OCI-M1 (cell line): Measurements from ENCODE around the gene ANKS1A.
A peak's percentile ranks its signal among the peaks of the same experiment; 100 is the strongest.

Experiments used
- DNase-seq: peaks from one replicate; lab custom pipeline; 2025; lab: John Stamatoyannopoulos, UW

The ANKS1A gene

DNA sequence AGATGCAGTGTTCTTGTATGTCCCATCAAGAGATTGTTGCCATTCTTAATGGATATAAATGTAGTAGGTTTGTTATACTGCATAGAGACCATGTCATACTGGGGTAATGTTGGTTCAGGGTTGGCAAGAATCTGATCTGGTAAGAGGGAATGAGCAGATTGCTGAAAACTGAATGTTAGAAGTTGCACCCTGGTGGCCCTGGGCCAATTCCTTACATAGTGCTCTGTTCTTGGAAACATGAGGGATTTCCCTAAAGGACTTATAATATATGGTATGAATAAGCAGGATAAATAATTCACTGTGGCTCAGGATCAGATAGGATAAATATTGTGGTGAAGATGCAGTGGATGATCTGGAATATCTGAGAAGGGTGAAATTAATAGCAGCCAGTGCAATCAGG lies 70.2 kb downstream of the ANKS1A start:
- no peak for DNase-seq

DNA sequence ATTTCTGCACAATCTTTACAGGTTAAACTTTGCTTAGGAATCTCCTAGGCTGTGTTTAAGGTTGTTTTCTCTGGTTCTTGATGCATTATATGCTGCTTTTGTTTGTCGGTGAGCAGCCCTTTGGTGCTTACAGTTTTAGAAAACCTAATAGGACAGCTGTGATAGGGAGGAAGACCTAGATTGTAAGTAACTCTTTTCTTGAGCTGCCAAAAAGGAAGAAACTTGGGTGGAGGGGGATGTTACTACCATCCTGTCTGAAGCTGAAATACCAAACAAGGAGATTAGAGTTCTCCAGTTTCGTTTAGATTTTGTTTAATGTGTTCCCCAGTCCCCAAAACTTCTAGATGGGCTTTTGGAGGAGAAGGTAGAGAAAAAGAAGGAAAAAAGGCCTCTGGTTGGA lies 72.0 kb downstream of the ANKS1A start:
- no peak for DNase-seq

DNA sequence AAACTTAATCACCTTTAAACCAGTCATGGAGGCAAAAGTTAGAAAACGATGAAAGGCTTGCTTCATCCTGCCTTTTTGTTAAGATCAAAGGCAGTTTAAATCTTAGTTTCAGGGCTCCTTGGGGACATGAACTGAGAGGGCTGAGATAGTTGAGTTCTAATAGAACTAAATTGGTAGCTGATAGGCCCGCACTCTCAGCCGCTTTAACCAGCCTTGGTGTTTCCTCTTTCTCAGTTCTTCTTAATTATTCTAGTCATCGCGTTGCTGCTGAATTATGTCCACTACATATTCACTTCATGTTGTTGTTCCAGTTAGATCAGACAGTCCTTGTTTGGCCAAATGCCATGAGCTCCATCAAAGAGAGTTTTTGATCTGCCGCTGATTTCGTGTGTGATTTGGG lies 72.5 kb downstream of the ANKS1A start:
- no peak for DNase-seq

DNA sequence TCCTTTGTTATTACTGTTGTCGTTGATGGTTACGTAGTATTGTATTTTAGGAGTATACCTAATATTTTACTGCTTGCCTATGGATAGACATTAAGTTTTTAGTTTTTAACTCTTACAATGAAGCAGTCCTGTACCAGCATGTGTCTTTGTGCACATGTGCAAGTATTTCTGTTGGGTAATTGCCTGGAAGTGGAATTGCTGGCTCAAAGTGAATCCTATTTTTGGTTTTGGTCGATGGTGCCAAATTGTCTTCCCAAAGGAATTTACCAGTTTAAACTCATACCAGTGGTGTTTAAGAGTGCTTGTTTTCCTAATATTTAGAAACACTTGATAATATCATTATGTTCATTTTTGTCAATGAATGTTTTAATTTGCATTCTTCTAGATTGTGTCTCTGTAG lies 75.5 kb downstream of the ANKS1A start:
- no peak for DNase-seq

DNA sequence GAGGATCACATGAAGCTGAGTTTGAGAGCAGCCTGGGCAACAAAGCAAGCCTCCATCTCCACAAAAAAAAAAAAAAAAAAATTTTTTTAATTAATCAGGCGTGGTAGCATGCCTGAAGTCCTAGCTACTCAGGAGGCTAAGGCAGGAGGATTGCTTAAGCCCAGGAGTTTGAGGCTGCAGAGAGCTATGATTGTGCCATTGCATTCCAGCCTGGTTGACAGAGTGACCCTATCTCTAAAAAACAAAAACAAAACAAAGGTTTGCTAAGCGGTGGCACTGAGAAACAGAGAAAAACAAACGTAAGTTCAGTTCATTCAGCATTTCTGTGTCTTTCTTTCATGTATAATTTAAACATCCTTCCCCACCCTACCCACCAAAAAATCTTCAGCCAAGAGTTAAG lies 78.4 kb downstream of the ANKS1A start:
- DNase-seq = no peak

DNA sequence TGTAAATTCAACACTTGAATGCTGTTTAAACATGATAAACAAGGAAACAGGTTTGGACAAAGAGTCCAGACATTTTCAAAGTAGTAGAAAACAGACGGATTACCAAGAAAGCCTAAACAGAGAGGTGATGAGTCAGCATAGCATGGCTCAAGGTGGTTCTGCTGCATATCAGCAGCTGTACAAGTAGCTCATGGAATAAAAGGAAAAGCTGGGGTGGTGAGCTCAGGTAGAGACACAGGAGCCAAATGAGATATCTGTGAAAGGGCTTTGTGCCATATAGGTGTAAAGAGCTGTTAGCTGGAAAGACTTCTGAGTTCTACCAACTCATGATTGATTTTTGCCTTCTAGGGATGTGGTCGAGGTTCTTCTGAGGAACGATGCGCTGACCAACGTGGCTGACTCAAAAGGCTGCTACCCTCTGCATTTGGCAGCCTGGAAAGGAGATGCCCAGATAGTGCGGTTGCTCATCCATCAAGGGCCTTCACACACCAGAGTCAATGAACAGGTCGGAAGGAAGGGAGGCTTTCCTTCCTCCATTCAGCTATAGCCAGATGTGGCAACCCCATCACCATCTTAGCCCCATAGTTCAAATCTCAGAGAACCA lies 80.7 kb downstream of the ANKS1A start:
- peak; percentile 31 for DNase-seq

DNA sequence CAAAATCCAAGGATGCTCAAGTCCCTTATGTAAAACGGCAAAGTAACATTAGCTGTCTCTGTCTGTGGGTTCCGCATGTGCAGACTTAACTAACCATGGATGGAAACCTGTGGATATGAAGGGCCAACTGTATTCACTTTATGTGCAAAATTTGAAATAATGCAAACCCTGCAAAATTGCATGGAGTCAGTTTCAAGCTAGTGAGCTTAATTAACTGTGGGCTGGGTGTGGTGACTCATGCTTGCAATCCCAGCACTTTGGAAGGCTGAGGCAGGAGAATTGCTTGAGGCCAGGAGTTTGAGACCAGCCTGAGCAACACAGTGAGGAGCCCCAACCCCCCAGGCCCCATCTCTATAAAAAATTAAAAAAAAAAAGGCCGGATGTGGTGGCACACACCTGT lies 81.4 kb downstream of the ANKS1A start:
- DNase-seq = no peak

DNA sequence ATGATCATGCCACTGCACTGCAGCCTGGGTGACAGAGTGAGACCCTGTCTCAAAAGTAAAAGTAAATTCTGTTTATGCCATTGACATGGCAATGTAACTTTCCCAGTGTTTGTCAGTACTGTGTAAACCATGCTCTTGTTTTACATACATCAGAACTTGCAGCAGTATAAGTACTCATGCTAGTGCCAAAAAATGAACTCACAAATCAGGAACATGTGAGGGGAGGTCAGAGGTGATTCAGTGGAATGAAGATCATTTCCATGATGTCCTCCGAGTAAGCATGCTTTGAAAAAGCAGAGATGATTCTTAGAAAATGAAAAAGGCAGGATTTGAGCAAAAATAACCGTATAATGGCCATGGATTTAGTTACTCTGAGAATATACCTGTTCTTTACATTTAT lies 81.9 kb downstream of the ANKS1A start:
- DNase-seq = no peak

DNA sequence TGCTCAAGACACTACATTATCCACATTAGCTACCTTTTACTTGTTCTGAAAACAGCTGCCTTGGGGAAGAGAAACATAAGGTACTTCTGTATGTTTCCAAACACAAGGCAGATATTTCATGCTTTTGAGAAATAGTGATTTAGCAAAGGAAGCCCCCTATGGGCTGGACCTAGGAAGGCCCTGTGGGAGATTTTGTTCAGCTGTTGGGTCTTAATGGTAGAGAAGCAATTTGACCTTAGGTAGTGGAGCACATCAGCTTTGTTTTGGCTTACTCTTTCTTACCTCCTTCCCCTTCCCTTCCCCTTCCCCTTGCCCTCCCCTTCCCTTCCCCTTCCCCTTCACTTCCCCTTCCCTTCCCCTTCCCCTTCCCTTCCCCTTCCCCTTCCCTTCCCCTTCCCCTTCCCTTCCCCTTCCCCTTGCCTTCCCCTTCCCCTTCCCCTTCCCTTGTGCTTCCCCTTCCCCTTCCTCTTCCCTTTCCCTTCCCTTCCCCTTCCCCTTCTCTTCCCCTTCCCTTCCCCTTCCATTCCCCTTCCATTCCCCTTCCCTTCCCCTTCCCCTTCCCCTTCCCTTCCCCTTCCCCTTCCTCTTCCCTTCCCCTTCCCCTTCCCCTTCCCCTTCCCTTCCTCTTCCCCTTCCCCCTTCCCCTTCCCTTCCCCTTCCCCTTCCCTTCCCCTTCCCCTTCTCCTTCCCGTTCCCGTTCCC lies 84.6 kb downstream of the ANKS1A start:
- peak; percentile 40 for DNase-seq

DNA sequence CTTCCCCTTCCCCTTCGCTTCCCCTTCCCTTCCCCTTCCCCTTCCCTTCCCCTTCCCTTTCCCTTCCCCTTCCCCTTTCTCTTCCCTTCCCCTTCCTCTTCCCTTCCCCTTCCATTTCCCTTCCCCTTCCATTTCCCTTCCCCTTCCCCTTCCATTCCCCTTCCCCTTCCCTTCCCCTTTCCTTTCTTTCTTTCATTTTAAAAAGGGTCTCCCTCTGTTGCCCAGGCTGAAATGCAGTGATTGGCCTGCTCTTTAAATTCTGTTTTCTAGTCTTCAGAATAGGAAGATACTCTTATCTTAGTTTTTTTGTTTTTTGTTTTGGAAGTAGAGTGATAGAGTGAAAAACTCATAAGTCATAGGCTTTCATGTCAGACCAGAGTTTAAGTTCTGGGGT lies 85.2 kb downstream of the ANKS1A start:
- no peak for DNase-seq

DNA sequence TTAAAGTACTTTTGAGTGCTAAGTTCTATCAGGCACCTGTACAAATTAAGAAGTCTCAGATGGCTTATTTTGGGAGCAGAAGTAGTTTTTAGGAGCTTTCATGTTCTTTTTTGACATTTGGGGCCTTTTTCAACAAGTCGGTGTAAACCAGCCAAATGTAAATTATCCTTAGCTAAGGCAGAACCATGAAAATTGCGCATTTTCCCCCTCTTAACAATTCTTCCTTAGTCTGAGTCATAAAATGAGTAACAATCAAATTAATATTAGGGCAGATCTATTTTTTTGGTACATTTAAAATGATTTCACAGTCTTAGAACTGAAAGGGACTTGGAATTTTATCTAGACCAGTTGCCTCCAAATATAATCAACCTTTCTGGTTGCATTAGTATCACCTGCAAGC lies 87.2 kb downstream of the ANKS1A start:
- DNase-seq = no peak

DNA sequence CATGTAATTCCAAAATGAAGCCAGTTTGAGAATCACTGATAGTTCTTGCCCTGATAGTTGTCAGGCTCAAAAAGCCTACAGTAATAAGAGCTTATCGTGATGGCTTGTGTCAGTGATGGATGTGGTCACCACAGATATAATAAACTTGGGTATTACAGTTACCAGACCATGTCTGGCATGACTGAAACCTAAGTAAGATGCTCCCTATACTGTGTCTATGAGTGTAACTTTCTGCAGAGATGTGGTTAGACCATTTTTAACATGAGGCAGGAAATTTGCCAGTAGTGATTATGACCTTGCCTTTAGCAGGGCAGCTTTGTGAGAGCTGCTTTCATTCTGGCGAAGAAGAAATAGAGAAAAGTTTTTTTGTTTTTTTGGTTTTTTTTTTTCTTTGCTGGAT lies 90.2 kb downstream of the ANKS1A start:
- DNase-seq = no peak

DNA sequence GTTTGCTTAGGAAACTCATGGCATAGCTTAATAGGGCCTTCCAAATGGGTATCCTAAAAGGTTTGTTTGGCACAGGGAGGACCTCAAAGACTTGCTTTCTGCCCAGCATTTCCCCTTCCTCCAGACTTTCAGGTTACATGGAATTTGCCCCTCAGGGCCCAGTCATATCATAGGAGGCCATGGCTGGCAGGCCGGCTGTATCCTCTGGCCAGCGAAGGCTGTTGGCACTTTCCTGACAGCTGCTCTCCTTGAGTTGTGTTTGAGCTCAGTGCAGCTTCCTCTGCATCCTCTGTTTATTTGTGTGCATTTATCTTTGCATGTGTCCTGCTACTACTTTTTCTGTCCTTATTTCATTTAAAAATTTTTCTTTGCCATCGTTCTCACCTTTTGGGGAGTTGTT lies 90.9 kb downstream of the ANKS1A start:
- no peak for DNase-seq

DNA sequence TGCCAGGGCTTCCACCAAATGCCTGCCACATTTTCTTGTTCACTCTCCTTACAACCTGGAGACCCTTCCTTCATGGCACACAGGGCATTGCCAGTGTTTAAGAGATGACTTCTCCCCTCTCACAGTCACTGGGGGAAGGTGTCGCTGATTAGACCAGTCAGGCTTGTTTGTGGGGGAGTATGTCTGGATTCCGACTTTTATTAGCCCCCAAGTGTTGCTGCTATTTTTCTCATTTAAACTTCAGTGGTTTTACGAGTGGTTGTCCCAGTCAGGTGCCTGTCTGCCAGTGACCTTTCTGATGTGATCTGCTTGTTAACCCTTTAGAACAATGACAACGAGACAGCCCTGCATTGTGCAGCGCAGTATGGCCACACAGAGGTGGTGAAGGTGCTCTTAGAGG lies 92.3 kb downstream of the ANKS1A start:
- DNase-seq = no peak

DNA sequence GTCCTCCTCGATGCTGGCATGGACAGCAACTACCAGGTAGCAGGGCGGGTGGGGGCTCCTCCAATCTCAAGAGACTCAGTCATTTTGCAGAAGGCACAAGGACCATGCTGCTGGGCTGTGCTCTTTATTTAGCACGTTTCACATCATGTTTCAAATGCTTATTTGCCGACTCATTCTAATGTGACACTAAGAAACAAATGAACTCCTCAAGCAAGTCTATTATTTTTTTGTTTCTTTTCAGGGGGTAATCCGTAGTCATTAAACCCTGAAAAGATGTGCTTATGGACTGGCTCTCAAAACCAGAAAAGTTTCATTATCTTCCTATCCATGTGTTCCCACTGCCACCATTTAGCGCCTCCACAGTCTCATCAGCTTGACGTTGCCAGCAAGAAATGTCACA lies 92.9 kb downstream of the ANKS1A start:
- no peak for DNase-seq

DNA sequence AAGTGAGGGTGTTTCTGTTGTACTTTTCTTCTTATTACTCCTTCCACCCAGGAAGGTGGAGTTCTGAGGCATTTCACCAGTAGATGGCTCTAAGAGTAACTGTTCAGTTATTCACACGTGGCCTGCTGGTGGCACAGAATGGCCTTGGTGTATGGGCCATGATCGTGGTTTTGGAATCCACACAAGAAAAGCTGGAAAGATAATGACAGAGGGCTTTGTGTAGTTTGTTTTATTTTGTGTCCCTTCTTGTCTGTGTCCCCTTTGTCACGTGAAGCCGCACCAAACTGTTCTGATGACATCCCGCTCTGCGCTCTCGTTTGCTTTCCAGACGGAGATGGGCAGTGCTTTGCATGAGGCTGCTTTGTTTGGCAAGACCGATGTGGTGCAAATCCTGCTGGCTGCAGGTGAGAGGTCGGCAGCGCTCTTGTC lies 93.4 kb downstream of the ANKS1A start:
- DNase-seq = peak; percentile 29

DNA sequence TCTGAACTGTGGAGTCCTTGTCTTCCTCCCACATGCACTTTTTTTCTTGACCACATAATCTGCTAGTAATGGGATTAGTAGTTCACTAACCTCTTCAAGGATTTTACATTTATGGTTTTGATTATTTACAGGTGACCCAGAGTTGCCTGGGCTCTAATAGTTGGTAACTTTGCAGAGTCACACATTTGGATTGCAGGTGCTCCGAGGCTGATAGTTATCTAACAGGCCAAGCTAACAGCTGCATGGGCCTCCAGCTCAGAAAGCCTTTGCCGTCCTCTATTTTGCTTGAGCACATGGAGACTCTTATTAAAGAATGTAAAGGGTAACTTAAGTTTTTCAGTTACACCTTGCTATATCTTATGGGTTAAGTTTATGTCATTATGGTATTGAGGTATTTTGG lies 95.4 kb downstream of the ANKS1A start:
- no peak for DNase-seq

DNA sequence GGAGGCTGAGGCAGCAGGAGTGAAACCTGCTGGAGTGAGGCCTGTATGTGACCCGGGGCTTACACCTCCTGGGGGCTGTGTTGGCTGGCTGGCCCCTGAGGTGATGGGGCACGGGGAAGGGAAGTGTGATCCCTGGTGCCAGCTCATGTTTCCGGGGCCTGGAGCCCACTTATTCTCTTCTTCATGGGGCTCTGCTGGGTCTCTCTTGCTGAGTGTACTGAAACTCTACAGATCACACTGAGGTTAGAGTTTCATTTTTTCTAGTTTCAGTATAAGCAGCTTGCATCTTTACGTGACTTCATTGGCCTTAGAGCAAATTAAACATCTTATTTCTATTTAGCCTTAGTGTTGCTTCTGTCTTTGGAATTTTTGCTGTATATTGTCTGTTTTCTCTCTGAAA lies 96.2 kb downstream of the ANKS1A start:
- DNase-seq = no peak

DNA sequence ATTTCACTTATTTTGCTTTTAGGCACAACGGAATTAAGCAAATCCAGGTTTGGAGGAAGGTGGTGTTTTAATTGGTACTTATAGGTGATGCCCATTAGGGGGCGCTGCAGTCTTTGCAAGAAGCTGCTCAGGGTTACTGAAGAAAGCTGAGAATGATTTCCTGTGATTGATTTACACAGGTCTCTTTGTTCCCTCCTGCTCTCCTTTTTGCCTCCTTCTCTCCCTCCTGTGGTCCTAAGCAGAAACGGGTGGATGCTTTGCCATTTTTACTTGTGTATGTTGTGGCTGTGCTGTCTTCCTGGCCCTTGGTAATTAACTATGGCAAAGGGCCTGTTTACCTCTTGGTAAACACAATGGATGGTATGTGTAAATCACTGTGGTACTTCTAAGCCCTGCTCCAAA lies 97.8 kb downstream of the ANKS1A start:
- DNase-seq = peak; percentile 77

DNA sequence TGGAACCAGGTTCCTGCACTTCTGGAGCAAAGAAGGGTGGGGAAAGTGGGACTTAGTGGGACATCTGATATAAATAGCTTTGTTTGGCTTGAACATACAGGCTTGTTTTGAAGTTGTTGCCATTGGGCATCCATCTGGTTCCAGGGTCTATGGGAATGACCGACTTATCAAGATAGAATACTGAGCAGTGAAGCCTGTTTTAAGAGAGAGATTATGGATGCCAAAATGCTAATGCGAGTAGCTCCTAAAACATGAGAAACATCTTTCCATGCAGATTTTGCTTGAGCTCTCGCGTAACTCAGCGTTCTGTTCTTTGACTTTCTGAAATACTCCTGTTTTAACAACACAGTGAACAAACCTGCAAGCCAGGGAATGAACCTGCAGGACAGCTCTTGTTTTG lies 98.5 kb downstream of the ANKS1A start:
- DNase-seq = no peak

DNA sequence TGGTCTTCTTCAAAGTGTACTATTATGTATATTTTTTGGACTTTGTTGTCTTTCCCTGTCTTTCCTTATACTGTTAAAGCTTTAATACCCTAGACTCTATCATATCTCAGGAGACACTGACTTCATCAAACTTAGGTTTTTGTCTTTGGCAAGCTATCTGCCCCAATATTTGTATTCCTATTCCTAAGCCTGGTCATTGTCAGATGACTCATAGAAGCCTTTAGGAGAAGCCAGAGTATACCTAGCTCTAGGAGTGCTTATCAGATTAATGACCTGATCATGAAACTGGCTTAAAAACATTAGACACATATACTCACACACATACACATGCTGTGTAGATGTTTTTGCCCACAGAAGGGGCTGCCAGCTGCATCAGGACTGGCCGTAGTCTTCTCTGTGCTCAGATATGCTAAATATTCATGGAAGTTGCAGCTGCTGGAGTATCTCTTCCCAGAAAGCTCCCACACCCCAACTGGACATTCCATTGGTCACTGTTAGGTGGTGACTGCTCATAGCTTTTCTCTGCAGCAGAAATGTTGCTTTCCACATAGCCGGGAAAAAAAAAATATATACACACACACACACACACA lies 102.0 kb downstream of the ANKS1A start:
- no peak for DNase-seq

DNA sequence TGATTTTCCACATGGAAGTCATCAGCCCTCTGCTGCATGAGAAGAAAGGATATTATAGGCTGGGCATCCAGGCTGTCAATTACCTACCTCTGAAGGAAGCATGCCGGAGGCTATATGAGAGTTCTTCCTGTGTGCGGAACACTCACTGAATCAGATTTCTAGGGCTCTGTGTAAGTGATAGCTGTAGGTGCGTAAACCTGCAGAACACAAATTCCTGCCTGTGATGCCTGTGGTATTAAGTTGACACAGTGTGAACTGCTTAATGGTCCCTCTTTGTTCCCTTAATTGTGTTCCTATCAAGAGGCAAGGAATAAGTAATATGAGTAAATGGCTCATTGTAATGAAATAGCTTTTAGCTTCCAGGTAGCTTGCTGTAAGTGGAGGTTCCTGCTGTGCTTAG lies 103.3 kb downstream of the ANKS1A start:
- no peak for DNase-seq

DNA sequence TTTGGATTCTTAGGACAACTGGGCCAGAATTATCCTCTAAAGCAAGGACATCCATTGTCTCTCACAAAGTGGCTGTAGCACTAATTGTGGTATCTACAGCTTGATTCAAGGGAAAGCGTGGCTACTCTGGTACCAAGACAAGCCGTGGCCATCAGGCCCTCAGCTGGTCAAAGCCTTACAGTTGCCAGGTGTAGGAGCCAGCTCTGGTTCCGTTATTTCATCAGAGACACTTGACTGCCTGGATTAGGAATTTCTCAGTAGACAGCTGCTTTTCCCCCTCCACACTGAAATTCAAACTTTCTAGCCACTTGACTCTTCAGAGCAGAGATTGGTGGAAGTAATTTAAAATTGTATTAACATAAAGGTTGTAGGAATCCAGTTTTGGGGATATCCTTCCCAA lies 104.2 kb downstream of the ANKS1A start:
- DNase-seq = no peak

DNA sequence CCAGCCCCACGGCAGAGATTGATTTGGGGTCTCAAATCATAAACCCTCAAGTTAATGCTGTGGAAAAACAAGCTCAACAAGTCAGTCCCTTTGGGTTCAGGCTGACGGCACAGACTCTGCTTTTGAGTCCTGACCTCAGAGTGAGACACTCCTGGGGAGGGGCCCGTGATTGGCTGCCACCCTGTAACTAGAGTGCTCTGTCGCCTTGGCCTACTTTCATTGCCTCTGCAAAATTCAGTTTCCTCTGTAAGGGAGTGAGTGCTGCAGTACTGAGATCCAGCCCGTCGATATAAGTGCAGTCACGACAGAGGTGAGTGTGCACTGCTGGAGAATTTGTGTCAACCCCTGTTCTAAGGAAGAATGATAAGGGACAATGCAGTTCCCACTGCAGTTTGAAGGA lies 105.6 kb downstream of the ANKS1A start:
- DNase-seq = no peak
